Panc1 (cell line): ENCODE results near the gene NOTCH1. TPM values are rescaled to one million over a fixed set of nuclear protein-coding genes. Genes with fewer than 3 reads are reported as not detected.

ENCODE experiments used
- ATAC-seq: fragments of 200-7000 bp; cut with Tn5 transposase; 2 replicates; pipeline ENCODE4 v1.9.1; 2020; ENCODE audit warnings: mild to moderate bottlenecking, moderate library complexity
- Bru-seq: library from RNA; stranded (reverse); fragments of 400-500 nt; gene quantifications from one replicate; lab custom pipeline; 2021; lab: Mats Ljungman, UMichigan
- BruChase-seq, 2 experiments: library from RNA; stranded (reverse); fragments of 400-500 nt; gene quantifications; one replicate each; lab custom pipeline; 2021; lab: Mats Ljungman, UMichigan
- BruUV-seq: library from RNA; stranded (reverse); fragments of 400-500 nt; replicated peaks from 2 replicates; lab custom pipeline; 2021; lab: Mats Ljungman, UMichigan
- CTCF ChIA-PET: fragments of 300-600 bp; sonication (Branson Sonifier 250); formaldehyde crosslinking; loops from one replicate; lab custom pipeline; 2022; ENCODE audit warnings: antibody characterized with exemption; lab: Charles Lee
- POLR2A ChIA-PET: fragments of 300-600 bp; sonication (Branson Sonifier 250); formaldehyde crosslinking; loops from one replicate; lab custom pipeline; 2022; ENCODE audit warnings: antibody characterized with exemption; lab: Charles Lee
- DNase-seq: peaks from one replicate; pipeline ENCODE4 v3.0.0-alpha.2; 2010; ENCODE audit warnings: low read depth, low spot score
- H3K27ac ChIP-seq: 2 replicates; pipeline ENCODE4 v1.5.1; 2011; ENCODE audit warnings: mild to moderate bottlenecking, low read length, inconsistent platforms
- H3K27me3 ChIP-seq: fragments of 200-500 bp; sonication (Bioruptor generic); 2 replicates; pipeline ENCODE4 v1.6.0; 2014; ENCODE audit warnings: low read length, inconsistent platforms; ENCODE audit not compliant: control insufficient read depth, insufficient read depth
- H3K36me3 ChIP-seq: fragments of 200-500 bp; sonication (Bioruptor generic); 2 replicates; pipeline ENCODE4 v1.5.1; 2014; ENCODE audit warnings: inconsistent platforms, mild to moderate bottlenecking, low read length, moderate library complexity; ENCODE audit not compliant: control insufficient read depth, insufficient read depth
- H3K4me1 ChIP-seq: 2 replicates; pipeline ENCODE4 v1.5.1; 2011; ENCODE audit warnings: inconsistent platforms, mild to moderate bottlenecking, low read length, moderate library complexity; ENCODE audit not compliant: control insufficient read depth, insufficient read depth
- H3K4me3 ChIP-seq, 2 experiments: 2 replicates each; pipeline ENCODE4 v1.5.1; 2011 to 2012; ENCODE audit warnings: low read depth in 2 of 2, low read length in 2 of 2, mild to moderate bottlenecking in 2 of 2, inconsistent platforms in 1 of 2, moderate library complexity in 1 of 2
- H3K9me3 ChIP-seq: fragments of 200-500 bp; sonication (Bioruptor generic); 2 replicates; pipeline ENCODE4 v1.5.1; 2014; ENCODE audit warnings: low read depth, mild to moderate bottlenecking, inconsistent platforms, low read length, moderate library complexity; ENCODE audit not compliant: control insufficient read depth, insufficient read depth
- CTCF ChIP-seq: fragments of 450-650 bp; IDR thresholded peaks from 2 replicates; pipeline ENCODE4 v1.5.1; 2017; ENCODE audit warnings: mild to moderate bottlenecking
- POLR2AphosphoS5 ChIP-seq: IDR thresholded peaks from 2 replicates; pipeline ENCODE4 v1.6.1; 2012; ENCODE audit warnings: mild to moderate bottlenecking, low read depth, low read length, moderate library complexity
- REST ChIP-seq, 2 experiments: IDR thresholded peaks; 2 replicates each; pipeline ENCODE4 v1.6.1; 2011 to 2012; ENCODE audit warnings: low read depth in 2 of 2, control low read depth in 1 of 2, low read length in 1 of 2, mild to moderate bottlenecking in 1 of 2, moderate library complexity in 1 of 2; ENCODE audit not compliant: insufficient read depth in 1 of 2
- SIN3A ChIP-seq: IDR thresholded peaks from 2 replicates; pipeline ENCODE4 v1.6.1; 2012; ENCODE audit warnings: low read depth, mild to moderate bottlenecking, low read length, moderate library complexity, borderline replicate concordance; ENCODE audit not compliant: insufficient read depth
- TCF7L2 ChIP-seq: IDR thresholded peaks from 2 replicates; pipeline ENCODE4 v1.6.1; 2011; ENCODE audit warnings: mild to moderate bottlenecking, low read depth, low read length, inconsistent platforms
- in situ Hi-C: cut with HindIII; loops from 2 replicates; pipeline ENCODE4 v1.10.0; 2016; ENCODE audit warnings: low sequenced_read_pairs, low pct_unique_long_range_greater_than_20kb
- intact Hi-C: fragments of 100-400 bp; cut with micrococcal nuclease; formaldehyde crosslinking; loops from one replicate; pipeline ENCODE4 v1.10.0; 2022; ENCODE audit not compliant: unreplicated experiment
- long read RNA-seq: library from polyadenylated mRNA; unstranded; transcript quantifications from one replicate; pipeline ENCODE4 v2.0.0, GENCODE V29; 2021; ENCODE audit not compliant: unreplicated experiment
- polyA plus RNA-seq: library from polyadenylated mRNA; unstranded; fragments of >200 nt; gene quantifications from one replicate; pipeline ENCODE4 v1.2.1, GENCODE V29; 2012; ENCODE audit warnings: missing spikeins; ENCODE audit not compliant: insufficient read length
- total RNA-seq: library from RNA; stranded (reverse); gene quantifications from one replicate; pipeline ENCODE4 v1.2.1, GENCODE V29; 2021; ENCODE audit not compliant: unreplicated experiment

Gene NOTCH1
- 13.4 TPM for total RNA-seq
- 11.1 TPM for polyA plus RNA-seq
- Bru-seq, nascent RNA = percentile 40 among the genes with signal in this experiment
- BruChase-seq, experiment 1, labeled RNA remaining after a 2-hour chase = percentile 48 among the genes with signal in this experiment
- percentile 56 among the genes with signal in this experiment for BruChase-seq, experiment 2, labeled RNA remaining after a 6-hour chase
- long read RNA-seq, partial matches to known transcripts = 0 of 6 reads
- long read RNA-seq, other reads (novel, unspliced or antisense) = 6 of 6 reads

- peak within 1 kb of the TSS; percentile 62 to 70 for H3K4me3 ChIP-seq
- H3K27me3 ChIP-seq = no peaks in the 10 kb centered on the region
- peaks cover 11% of the 10 kb centered on the region for H3K4me1 ChIP-seq
- H3K27ac ChIP-seq = peak within 1 kb of the TSS; percentile 72
- no TSS peak for BruUV-seq
- TF ChIP-seq SIN3A (no peak), POLR2AphosphoS5 (peak; percentile 22; the same call in 1 of the 2 replicates)
- in situ Hi-C loops (loop anchor here (10.0 kb wide), 1 partner anchor 61 kb away; the partner anchor contains the start of gene SEC16A), intact Hi-C loops (no loop called here)
- ChIA-PET CTCF (no interaction called here), POLR2A (no interaction called here)
- H3K9me3 ChIP-seq = no peaks in the 10 kb centered on the region
- peaks cover 2% of the 10 kb centered on the region; the same call in 1 of the 2 replicates for H3K36me3 ChIP-seq
- DNase-seq = no peak
- peak; percentile 87 for ATAC-seq
Measured at GRCh38 chr9:136545965-136546696, at the start of gene NOTCH1. Gene NOTCH1, minus strand, starts transcription at chr9:136546048. Its CDS starts 262 bp downstream, at chr9:136545786.

DNA sequence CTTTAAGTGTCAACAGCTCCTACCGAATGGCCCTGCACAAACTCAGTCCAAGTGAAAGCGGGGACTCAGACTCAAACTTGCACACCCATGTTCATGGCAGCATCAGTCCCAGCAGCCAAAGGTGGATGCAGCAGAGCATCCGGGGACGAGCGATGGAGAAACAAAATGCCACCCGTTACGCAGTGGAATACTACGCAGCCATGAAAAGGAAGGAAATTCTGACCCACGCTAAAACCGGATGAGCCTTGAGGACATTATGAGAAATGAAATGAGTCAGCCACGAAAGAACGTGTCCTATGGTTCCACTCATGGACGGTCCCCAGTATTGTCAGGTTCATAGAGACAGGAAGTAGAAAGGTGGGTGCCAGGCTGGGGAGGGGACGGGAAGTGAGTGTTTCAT lies 48.6 kb upstream of the NOTCH1 start:
- Histone ChIP-seq H3K9me3 (no peaks in the 10 kb centered on the region), H3K4me1 (no peaks in the 10 kb centered on the region), H3K36me3 (no peaks in the 10 kb centered on the region), H3K4me3 (no peak overlapping the region), H3K27me3 (no peaks in the 10 kb centered on the region), H3K27ac (no peak overlapping the region)
- in situ Hi-C loops (no loop called here), intact Hi-C loops (no loop called here)
- ATAC-seq = no peak
- CTCF ChIA-PET = no interaction called here
- POLR2A ChIA-PET = no interaction called here
- BruUV-seq = no TSS peak
- TF ChIP-seq TCF7L2 (no peak), POLR2AphosphoS5 (no peak), CTCF (no peak)
- DNase-seq = no peak

- no peaks in the 10 kb centered on the region for H3K9me3 ChIP-seq
- peaks cover under 1% of the 10 kb centered on the region; the same call in 1 of the 2 replicates for H3K4me1 ChIP-seq
- H3K27ac ChIP-seq = no peak overlapping the region
- ChIA-PET POLR2A (no interaction called here), CTCF (no interaction called here)
- H3K27me3 ChIP-seq = no peaks in the 10 kb centered on the region
- no TSS peak for BruUV-seq
- intact Hi-C loops = no loop called here
- no peak overlapping the region for H3K4me3 ChIP-seq
- DNase-seq = no peak
- no peak for TF ChIP-seq CTCF
- TF ChIP-seq TCF7L2 = no peak
- TF ChIP-seq SIN3A = no peak
- no peak for TF ChIP-seq REST (IDR thresholded peaks at IDR 0.05; ENCODE audit: insufficient read depth in 1 of 2, low read depth in 2 of 2, low read length in 1 of 2)
- TF ChIP-seq POLR2AphosphoS5 = no peak
- in situ Hi-C loops = no loop called here
- ATAC-seq = no peak
- no peaks in the 10 kb centered on the region for H3K36me3 ChIP-seq
Measured at GRCh38 chr9:136593581-136593980, 47.7 kb upstream of the NOTCH1 start.
